ENCODE data around the gene AURKAIP1. TPM values are rescaled to one million over a fixed set of nuclear protein-coding genes. Genes with fewer than 3 reads are reported as not detected.

Gene AURKAIP1
- polyA plus RNA-seq, 1 of the 3 experiments (the other 2 are of a cell fraction): 214 TPM

DNA sequence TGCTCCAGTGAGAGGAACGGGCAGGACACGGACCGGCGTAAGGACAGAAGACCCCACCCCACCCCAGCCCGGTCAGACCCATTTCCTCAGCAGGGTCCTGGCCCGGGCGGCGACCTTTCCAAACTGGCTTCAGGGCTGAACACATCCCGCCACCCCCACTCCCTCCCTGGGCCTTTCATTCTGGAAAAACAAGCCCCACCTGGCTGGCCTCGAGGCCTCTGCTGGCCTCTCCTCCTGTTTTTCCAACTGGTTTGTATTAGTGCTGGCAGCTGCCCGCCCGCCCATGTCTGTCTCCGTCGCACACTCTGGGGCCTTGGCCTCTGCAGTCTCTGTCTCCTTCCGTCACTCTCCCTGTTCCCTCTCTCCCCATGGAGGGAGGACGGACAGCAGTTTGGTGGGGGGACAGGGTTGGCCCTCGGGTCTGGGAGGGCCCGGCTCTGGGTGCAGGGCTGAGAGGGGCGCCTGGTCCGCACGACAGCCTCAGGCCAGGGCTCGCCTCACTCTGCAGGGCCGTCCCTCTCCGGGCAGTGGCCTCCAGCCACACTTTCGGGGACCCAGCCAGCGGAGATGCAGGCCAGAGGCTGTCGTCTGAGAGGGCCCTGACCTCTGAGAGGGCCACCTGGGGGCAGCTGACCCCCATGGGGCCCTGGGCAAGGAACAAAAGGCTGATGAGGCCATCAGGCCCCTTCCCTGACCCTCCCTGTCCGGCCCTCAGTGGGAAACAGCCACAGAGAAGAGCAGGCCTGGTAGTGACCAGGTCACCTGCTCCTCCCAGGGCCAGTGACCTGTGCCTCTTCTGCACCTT lies 15.1 kb downstream of the AURKAIP1 start:
- no peak for TF ChIP-seq GATA2 (CRISPR knock-in tag; IDR thresholded peaks at IDR 0.05)
- peak; percentile 78 for TF ChIP-seq TCF12 (IDR thresholded peaks at IDR 0.05)
- TF ChIP-seq EP300 (IDR thresholded peaks at IDR 0.05; ENCODE audit: borderline replicate concordance in 1 of 2, low read depth in 1 of 2, low read length in 1 of 2): peak in 1 of 2 experiments; percentile 57; a peak in 1 of 4 replicates
- no peak for TF ChIP-seq RCOR1 (IDR thresholded peaks at IDR 0.05; ENCODE audit: low read length)
- TF ChIP-seq, protein P1, sequence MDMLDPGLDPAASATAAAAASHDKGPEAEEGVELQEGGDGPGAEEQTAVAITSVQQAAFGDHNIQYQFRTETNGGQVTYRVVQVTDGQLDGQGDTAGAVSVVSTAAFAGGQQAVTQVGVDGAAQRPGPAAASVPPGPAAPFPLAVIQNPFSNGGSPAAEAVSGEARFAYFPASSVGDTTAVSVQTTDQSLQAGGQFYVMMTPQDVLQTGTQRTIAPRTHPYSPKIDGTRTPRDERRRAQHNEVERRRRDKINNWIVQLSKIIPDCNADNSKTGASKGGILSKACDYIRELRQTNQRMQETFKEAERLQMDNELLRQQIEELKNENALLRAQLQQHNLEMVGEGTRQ (IDR thresholded peaks at IDR 0.05; ENCODE audit: borderline replicate concordance, low read depth, low read length): no peak
- TF ChIP-seq, protein P2, sequence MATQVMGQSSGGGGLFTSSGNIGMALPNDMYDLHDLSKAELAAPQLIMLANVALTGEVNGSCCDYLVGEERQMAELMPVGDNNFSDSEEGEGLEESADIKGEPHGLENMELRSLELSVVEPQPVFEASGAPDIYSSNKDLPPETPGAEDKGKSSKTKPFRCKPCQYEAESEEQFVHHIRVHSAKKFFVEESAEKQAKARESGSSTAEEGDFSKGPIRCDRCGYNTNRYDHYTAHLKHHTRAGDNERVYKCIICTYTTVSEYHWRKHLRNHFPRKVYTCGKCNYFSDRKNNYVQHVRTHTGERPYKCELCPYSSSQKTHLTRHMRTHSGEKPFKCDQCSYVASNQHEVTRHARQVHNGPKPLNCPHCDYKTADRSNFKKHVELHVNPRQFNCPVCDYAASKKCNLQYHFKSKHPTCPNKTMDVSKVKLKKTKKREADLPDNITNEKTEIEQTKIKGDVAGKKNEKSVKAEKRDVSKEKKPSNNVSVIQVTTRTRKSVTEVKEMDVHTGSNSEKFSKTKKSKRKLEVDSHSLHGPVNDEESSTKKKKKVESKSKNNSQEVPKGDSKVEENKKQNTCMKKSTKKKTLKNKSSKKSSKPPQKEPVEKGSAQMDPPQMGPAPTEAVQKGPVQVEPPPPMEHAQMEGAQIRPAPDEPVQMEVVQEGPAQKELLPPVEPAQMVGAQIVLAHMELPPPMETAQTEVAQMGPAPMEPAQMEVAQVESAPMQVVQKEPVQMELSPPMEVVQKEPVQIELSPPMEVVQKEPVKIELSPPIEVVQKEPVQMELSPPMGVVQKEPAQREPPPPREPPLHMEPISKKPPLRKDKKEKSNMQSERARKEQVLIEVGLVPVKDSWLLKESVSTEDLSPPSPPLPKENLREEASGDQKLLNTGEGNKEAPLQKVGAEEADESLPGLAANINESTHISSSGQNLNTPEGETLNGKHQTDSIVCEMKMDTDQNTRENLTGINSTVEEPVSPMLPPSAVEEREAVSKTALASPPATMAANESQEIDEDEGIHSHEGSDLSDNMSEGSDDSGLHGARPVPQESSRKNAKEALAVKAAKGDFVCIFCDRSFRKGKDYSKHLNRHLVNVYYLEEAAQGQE (IDR thresholded peaks at IDR 0.05; ENCODE audit: low read depth, low read length): no peak
- TF ChIP-seq EZH2phosphoT487 (IDR thresholded peaks at IDR 0.05; ENCODE audit: borderline replicate concordance, low read depth): no peak
- TF ChIP-seq POLR2AphosphoS5 (IDR thresholded peaks at IDR 0.05; ENCODE audit: low read depth, low read length): 0 out of 2 replicates have a peak, but pooled peaks have one; percentile 25
- TF ChIP-seq, protein P3, sequence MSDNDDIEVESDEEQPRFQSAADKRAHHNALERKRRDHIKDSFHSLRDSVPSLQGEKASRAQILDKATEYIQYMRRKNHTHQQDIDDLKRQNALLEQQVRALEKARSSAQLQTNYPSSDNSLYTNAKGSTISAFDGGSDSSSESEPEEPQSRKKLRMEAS (IDR thresholded peaks at IDR 0.05; ENCODE audit: low read depth): peak; percentile 79
- no peak for TF ChIP-seq RXRA (IDR thresholded peaks at IDR 0.05; ENCODE audit: borderline replicate concordance, low read depth)
- no peak for TF ChIP-seq FOXM1 (IDR thresholded peaks at IDR 0.05; ENCODE audit: low read depth)
- TF ChIP-seq, protein P4, sequence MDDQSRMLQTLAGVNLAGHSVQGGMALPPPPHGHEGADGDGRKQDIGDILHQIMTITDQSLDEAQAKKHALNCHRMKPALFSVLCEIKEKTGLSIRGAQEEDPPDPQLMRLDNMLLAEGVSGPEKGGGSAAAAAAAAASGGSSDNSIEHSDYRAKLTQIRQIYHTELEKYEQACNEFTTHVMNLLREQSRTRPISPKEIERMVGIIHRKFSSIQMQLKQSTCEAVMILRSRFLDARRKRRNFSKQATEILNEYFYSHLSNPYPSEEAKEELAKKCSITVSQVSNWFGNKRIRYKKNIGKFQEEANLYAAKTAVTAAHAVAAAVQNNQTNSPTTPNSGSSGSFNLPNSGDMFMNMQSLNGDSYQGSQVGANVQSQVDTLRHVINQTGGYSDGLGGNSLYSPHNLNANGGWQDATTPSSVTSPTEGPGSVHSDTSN (IDR thresholded peaks at IDR 0.05): no peak
- peak; percentile 66 for TF ChIP-seq CHD2 (IDR thresholded peaks at IDR 0.05; ENCODE audit: low read length, partially characterized antibody)
- no peak for TF ChIP-seq RAD21 (IDR thresholded peaks at IDR 0.05; ENCODE audit: low read length)
- TF ChIP-seq, protein P5, sequence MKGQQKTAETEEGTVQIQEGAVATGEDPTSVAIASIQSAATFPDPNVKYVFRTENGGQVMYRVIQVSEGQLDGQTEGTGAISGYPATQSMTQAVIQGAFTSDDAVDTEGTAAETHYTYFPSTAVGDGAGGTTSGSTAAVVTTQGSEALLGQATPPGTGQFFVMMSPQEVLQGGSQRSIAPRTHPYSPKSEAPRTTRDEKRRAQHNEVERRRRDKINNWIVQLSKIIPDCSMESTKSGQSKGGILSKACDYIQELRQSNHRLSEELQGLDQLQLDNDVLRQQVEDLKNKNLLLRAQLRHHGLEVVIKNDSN (IDR thresholded peaks at IDR 0.05; ENCODE audit: borderline replicate concordance, low read depth): no peak
- no peak for TF ChIP-seq ELF1 (IDR thresholded peaks at IDR 0.05)
- TF ChIP-seq GABPA (IDR thresholded peaks at IDR 0.05; ENCODE audit: low read depth): no peak
- TF ChIP-seq MXI1 (IDR thresholded peaks at IDR 0.05; ENCODE audit: low read depth, low read length): no peak
- TF ChIP-seq, protein P6, sequence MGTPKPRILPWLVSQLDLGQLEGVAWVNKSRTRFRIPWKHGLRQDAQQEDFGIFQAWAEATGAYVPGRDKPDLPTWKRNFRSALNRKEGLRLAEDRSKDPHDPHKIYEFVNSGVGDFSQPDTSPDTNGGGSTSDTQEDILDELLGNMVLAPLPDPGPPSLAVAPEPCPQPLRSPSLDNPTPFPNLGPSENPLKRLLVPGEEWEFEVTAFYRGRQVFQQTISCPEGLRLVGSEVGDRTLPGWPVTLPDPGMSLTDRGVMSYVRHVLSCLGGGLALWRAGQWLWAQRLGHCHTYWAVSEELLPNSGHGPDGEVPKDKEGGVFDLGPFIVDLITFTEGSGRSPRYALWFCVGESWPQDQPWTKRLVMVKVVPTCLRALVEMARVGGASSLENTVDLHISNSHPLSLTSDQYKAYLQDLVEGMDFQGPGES (IDR thresholded peaks at IDR 0.05; ENCODE audit: low read depth, low read length): no peak
- Histone ChIP-seq H3K27ac (ENCODE audit: low read depth in 2 of 2, low read length in 1 of 2) (peak overlapping the region; percentile 88 to 98), H3K9me3 (no peaks in the 10 kb centered on the region), H3K79me2 (ENCODE audit: insufficient read depth) (no peaks in the 10 kb centered on the region), H2AFZ (ENCODE audit: low read depth) (no peak overlapping the region), H3K4me3 (ENCODE audit: low read depth in 2 of 2, low read length in 1 of 2) (no peak overlapping the region), H3K9ac (peak overlapping the region; percentile 67), H3K4me1 (ENCODE audit: control insufficient read depth in 1 of 2, insufficient read depth in 2 of 2, low read depth in 1 of 2, low read length in 1 of 2) (peaks cover 20 to 40% of the 10 kb centered on the region in 2 experiments; a peak in 3 of 4 replicates), H4K20me1 (ENCODE audit: insufficient read depth) (no peaks in the 10 kb centered on the region), H3K4me2 (peak overlapping the region; percentile 70), H3K36me3 (replicated peaks in 1 of 2; ENCODE audit: control insufficient read depth in 1 of 2, insufficient read depth in 2 of 2, low read length in 1 of 2) (no peaks in the 10 kb centered on the region), H3K9me2 (no peaks in the 10 kb centered on the region), H3F3A (replicated peaks; ENCODE audit: insufficient read depth) (peaks cover 7% of the 10 kb centered on the region), H3K27me3 (ENCODE audit: insufficient read depth) (no peaks in the 10 kb centered on the region)
- 31% methylated on average over 8 of the region's 28 CpGs for WGBS (ENCODE audit: low lambda C conversion rate)
- DNase-seq: peak; percentile 84
- CTCF ChIA-PET: interaction anchor here (0.6 to 3.6 kb wide), 2 partner anchors 8 to 11 kb away, joined by 3 to 37 read pairs; no protein-coding TSS in a partner anchor
- POLR2A ChIA-PET: interaction anchor here (0.7 to 1.6 kb wide), 3 partner anchors 10 to 15 kb away, joined by 3 to 6 read pairs (median 3); partner anchors contain the start of gene AURKAIP1
